Measurements from ENCODE around the gene TERT. TPM values are rescaled to one million over a fixed set of nuclear protein-coding genes. Genes with fewer than 3 reads are reported as not detected.
A peak's percentile ranks its signal among the peaks of the same experiment; 100 is the strongest.

Gene TERT
- total RNA-seq, 1 experiment from 2014 or later: 6.1 TPM

DNA sequence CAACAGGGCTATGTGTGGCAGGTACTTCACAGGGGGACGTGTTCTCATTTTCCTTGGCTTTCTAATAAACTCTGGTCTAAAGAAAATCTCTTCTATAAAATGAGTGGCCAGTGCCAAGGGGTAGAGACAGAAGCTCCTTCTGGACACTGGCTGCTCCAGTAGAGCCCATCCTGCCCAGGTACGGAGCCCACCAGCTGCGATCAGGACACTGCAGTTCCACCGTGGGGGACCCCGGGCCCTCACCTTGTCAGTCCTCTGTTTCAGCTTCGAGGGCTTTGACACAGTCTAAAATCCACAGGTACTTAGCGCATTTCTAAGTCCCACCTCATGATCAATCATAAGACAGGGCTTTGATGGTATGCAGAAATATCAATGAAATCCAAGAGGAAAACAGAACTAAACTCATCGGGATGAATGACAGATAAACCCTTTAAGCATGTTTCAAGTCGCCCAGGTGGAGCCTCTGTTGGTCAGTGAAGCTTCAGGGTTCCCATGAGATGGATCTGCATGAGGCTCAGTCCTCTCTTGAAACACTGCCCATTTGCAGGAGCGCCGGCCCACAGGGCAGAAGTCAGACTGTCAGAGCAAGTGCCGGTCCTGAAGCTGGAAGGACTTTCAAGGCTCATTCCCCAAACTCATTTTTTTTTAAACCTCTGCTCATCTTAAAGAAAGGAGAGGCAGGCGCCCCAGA lies 20.3 kb upstream of the TERT start:
- H3K9me3 Mint-ChIP-seq (ENCODE audit: unreplicated experiment): no peaks in the 10 kb centered on the region
- peaks cover 25% of the 10 kb centered on the region for H3K4me1 ChIP-seq
- H3K27ac Mint-ChIP-seq (ENCODE audit: unreplicated experiment): peak overlapping the region; percentile 85
- H3K4me3 Mint-ChIP-seq (ENCODE audit: unreplicated experiment): peak overlapping the region; percentile 39
- no peaks in the 10 kb centered on the region; the same call in 1 of the 2 replicates for H3K9me3 ChIP-seq
- POLR2A ChIA-PET: interaction anchor here (0.7 to 0.8 kb wide), 2 partner anchors 76 to 209 kb away, joined by 3 to 4 read pairs; partner anchors contain the start of gene LPCAT1
- TF ChIP-seq, protein P1, sequence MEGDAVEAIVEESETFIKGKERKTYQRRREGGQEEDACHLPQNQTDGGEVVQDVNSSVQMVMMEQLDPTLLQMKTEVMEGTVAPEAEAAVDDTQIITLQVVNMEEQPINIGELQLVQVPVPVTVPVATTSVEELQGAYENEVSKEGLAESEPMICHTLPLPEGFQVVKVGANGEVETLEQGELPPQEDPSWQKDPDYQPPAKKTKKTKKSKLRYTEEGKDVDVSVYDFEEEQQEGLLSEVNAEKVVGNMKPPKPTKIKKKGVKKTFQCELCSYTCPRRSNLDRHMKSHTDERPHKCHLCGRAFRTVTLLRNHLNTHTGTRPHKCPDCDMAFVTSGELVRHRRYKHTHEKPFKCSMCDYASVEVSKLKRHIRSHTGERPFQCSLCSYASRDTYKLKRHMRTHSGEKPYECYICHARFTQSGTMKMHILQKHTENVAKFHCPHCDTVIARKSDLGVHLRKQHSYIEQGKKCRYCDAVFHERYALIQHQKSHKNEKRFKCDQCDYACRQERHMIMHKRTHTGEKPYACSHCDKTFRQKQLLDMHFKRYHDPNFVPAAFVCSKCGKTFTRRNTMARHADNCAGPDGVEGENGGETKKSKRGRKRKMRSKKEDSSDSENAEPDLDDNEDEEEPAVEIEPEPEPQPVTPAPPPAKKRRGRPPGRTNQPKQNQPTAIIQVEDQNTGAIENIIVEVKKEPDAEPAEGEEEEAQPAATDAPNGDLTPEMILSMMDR (IDR thresholded peaks at IDR 0.05; ENCODE audit: insufficient read depth in 1 of 2, low read depth in 1 of 2, low read length in 1 of 2, severe bottlenecking in 1 of 2, unreplicated experiment in 1 of 2): no peak
- peaks cover 1% of the 10 kb centered on the region; the same call in 1 of the 2 replicates for H3K36me3 ChIP-seq (ENCODE audit: control insufficient read depth, insufficient read depth, low read length)
- peaks cover 16% of the 10 kb centered on the region for H3K4me1 Mint-ChIP-seq (ENCODE audit: low read depth, unreplicated experiment)
- CTCF ChIA-PET: interaction anchor here (0.6 to 0.8 kb wide), 2 partner anchors 12 to 329 kb away, joined by 3 read pairs; no protein-coding TSS in a partner anchor
- BruUV-seq (replicated peaks): no TSS peak
- no peaks in the 10 kb centered on the region for H3K27me3 ChIP-seq (replicated peaks; ENCODE audit: control insufficient read depth, insufficient read depth, low read length)
- no peak overlapping the region for H3K4me3 ChIP-seq (ENCODE audit: low read depth, low read length)
- H3K36me3 Mint-ChIP-seq (ENCODE audit: insufficient read depth, unreplicated experiment): peaks cover 23% of the 10 kb centered on the region
- no peak for DNase-seq
- intact Hi-C loops (cut with micrococcal nuclease; ENCODE audit: unreplicated experiment): no loop called here
- H3K27me3 Mint-ChIP-seq (ENCODE audit: insufficient read depth, unreplicated experiment): no peaks in the 10 kb centered on the region

DNA sequence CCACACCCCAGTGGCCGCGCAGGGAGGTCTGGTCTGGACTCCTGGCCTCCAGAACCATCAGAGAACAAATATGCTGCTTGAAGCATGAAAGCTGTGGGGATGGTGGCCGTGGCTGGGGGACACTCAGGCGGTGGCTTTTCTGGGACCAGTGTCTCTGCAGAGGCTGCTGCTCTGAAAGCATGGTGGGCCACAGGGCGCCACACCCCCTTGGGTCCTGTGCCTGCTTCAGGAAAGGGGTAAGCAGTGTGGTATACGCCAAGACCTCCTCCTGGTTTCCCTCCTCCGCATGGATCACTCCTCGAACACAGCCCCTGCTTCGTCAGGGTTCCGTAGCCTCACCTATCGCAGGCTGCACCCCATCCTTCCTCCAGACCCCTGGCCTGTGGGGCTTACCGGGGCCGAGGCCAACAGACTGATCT lies 19.7 kb upstream of the TERT start:
- Mint-ChIP-seq H3K4me3 (ENCODE audit: unreplicated experiment) (no peak overlapping the region), H3K4me1 (ENCODE audit: low read depth, unreplicated experiment) (peaks cover 16% of the 10 kb centered on the region), H3K27ac (ENCODE audit: unreplicated experiment) (peak overlapping the region; percentile 85), H3K9me3 (ENCODE audit: unreplicated experiment) (no peaks in the 10 kb centered on the region), H3K36me3 (ENCODE audit: insufficient read depth, unreplicated experiment) (peaks cover 17% of the 10 kb centered on the region), H3K27me3 (ENCODE audit: insufficient read depth, unreplicated experiment) (no peaks in the 10 kb centered on the region)
- DNase-seq: peak in 1 of 2 experiments; percentile 29
- H3K4me3 ChIP-seq (ENCODE audit: low read depth, low read length): no peak overlapping the region
- intact Hi-C loops (cut with micrococcal nuclease; ENCODE audit: unreplicated experiment): no loop called here
- ChIA-PET POLR2A (no interaction called here), CTCF (interaction anchor here (0.6 kb wide), 1 partner anchor 330 kb away, joined by 3 read pairs; no protein-coding TSS in a partner anchor)
- H3K36me3 ChIP-seq (ENCODE audit: control insufficient read depth, insufficient read depth, low read length): peaks cover 1% of the 10 kb centered on the region; the same call in 1 of the 2 replicates
- no peaks in the 10 kb centered on the region; the same call in 1 of the 2 replicates for H3K9me3 ChIP-seq
- TF ChIP-seq, protein P1 (IDR thresholded peaks at IDR 0.05; ENCODE audit: insufficient read depth in 1 of 2, low read depth in 1 of 2, low read length in 1 of 2, severe bottlenecking in 1 of 2, unreplicated experiment in 1 of 2): no peak
- H3K4me1 ChIP-seq: peaks cover 25% of the 10 kb centered on the region
- H3K27me3 ChIP-seq (replicated peaks; ENCODE audit: control insufficient read depth, insufficient read depth, low read length): no peaks in the 10 kb centered on the region
- no TSS peak for BruUV-seq (replicated peaks)

DNA sequence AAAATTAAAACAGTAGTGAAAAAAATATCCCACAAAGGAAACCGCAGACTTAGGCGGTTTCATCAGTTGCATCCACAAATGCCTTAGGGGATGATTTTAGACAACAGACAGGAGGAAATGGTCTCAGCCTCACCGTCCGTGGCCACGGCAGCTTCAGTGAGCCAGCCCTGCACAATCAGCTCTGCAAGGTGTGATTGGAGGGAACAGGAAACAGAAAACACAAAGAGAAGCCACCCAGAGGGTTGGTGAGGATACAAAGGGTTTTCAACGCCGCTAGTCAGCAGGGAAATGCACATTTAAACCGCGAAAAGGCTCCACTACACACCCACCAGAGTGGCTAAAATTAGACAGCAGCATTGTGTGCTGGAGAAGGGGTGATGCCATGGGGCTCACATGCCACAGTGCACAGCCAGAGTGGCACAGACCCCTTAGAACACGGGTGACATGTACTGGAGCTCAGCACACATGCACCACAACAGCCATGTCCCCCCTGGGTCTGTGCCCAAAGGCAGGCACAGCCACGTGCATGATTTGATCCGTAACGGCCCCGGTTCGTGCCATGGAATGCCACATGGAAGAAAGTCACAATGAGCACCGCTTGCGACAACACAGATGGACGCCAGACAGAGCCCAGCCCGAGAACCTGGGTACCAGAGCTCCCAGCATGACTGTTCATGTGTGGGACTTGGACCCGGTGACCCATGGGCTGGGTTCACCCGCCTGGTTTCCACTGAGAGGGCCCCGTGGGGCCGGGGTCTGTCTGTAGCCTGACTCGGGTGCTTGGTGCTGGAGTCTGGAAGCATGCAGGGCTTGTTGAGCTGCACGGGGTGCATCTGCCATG lies 18.3 kb upstream of the TERT start:
- Mint-ChIP-seq H3K9me3 (ENCODE audit: unreplicated experiment) (no peaks in the 10 kb centered on the region), H3K4me3 (ENCODE audit: unreplicated experiment) (no peak overlapping the region), H3K4me1 (ENCODE audit: low read depth, unreplicated experiment) (peaks cover 16% of the 10 kb centered on the region), H3K27ac (ENCODE audit: unreplicated experiment) (no peak overlapping the region), H3K27me3 (ENCODE audit: insufficient read depth, unreplicated experiment) (no peaks in the 10 kb centered on the region), H3K36me3 (ENCODE audit: insufficient read depth, unreplicated experiment) (peaks cover 5% of the 10 kb centered on the region)
- no peak overlapping the region for H3K4me3 ChIP-seq (ENCODE audit: low read depth, low read length)
- peak in 1 of 2 experiments; percentile 18 for DNase-seq
- ChIA-PET POLR2A (no interaction called here), CTCF (no interaction called here)
- intact Hi-C loops (cut with micrococcal nuclease; ENCODE audit: unreplicated experiment): no loop called here
- no peaks in the 10 kb centered on the region; the same call in none of the 2 replicates for H3K9me3 ChIP-seq
- H3K36me3 ChIP-seq (ENCODE audit: control insufficient read depth, insufficient read depth, low read length): no peaks in the 10 kb centered on the region; the same call in 1 of the 2 replicates
- no peaks in the 10 kb centered on the region for H3K27me3 ChIP-seq (replicated peaks; ENCODE audit: control insufficient read depth, insufficient read depth, low read length)
- no TSS peak for BruUV-seq (replicated peaks)
- H3K4me1 ChIP-seq: peaks cover 25% of the 10 kb centered on the region
- TF ChIP-seq, protein P1 (IDR thresholded peaks at IDR 0.05; ENCODE audit: insufficient read depth in 1 of 2, low read depth in 1 of 2, low read length in 1 of 2, severe bottlenecking in 1 of 2, unreplicated experiment in 1 of 2): no peak

Data from Caco-2 (cell line).